ENCODE data around the gene KRTAP10-9.
"Not testable (repeated sequence)": the region's sequence is repeated elsewhere in the genome, so short reads cannot be mapped to it uniquely, and the experiment has no call there.

The KRTAP10-9 gene

DNA sequence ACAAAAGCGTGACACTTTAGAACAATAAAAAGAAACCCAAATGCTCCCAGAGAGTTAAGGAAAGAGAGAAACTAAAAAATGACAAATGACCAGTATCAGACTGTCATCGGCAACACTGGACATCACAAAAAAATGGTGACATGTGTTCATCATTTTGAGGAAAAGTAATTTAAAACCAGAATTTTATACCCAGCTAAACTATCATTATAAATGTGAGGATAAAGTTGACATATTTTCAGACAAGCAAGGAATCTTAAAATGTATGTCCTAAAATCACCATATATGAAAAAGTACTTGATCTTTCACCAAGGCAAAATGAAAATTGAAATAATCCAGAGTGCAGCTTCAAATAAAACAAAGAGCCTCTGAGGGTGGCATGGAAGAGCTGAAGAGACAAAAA is 18.0 kb downstream of the KRTAP10-9 start:
- no peak for DNase-seq

DNA sequence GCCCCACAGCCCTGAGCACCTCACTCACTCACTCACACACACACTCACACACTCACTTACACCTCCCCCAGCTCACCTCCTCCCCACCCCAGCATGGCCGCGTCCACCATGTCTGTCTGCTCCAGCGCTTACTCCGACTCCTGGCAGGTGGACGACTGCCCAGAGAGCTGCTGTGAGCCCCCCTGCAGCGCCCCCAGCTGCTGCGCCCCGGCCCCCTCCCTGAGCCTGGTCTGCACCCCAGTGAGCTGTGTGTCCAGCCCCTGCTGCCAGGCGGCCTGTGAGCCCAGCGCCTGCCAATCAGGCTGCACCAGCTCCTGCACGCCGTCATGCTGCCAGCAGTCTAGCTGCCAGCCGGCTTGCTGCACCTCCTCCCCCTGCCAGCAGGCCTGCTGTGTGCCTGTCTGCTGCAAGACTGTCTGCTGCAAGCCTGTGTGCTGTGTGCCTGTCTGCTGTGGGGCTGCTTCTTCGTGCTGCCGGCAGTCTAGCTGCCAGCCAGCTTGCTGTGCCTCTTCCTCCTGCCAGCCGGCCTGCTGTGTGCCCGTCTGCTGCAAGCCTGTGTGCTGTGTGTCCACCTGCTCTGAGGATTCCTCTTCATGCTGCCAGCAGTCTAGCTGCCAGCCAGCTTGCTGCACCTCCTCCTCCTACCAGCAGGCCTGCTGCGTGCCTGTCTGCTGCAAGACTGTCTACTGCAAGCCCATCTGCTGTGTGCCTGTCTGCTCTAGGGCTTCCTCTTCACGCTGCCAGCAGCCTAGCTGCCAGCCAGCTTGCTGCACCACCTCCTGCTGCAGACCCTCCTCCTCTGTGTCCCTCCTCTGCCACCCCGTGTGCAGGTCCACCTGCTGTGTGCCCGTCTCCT is 19.7 kb downstream of the KRTAP10-9 start, which contains the start of gene KRTAP10-11:
KRTAP10-11 (plus strand) TSS at position 49 of the 856 bp plus-strand sequence; CDS start at position 94, 45 bp downstream.
- DNase-seq, result not testable (repeated sequence)

GRCh38 chr21:44647222-44647552 is 20.3 kb downstream of the KRTAP10-9 start:
- DNase-seq, result no peak

- DNase-seq, result no peak
These were observed 21.8 kb downstream of the KRTAP10-9 start for GRCh38 chr21:44648557-44649311.

- DNase-seq, result no peak
These were observed 22.7 kb downstream of the KRTAP10-9 start for GRCh38 chr21:44649521-44650100.

DNA sequence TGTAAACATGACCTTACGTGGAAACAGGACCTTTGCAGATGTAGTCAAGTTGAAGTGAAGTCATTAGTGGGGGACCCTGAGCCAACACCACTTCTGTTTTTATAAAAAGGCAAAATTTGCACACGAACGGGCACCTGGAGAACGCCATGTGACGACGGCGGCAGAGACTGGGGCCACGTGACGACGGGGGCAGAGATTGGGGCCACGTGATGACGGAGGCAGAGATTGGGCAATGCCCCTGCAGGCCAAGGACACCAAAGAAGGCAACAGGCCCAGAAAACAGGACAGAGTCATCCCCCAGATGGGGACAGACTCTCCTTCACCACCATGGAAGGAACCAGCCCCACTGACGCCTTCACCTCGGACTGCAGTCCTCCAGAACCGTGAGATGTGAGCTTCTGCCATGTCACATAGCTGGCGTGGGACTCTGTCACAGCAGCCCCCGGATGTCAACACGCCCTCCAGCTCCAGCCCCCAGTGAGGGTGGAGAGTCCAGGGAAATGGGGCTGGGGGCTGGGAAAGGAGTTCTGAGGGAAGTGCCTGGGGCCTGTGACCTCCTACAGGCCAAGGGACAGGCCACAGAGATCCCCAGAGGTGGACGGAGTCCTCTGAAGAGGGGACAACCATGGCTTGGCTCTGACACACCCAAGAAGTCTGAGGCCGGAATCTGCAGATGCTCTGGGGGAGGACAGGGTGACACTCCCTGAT is 23.5 kb downstream of the KRTAP10-9 start:
- DNase-seq, result no peak

DNA sequence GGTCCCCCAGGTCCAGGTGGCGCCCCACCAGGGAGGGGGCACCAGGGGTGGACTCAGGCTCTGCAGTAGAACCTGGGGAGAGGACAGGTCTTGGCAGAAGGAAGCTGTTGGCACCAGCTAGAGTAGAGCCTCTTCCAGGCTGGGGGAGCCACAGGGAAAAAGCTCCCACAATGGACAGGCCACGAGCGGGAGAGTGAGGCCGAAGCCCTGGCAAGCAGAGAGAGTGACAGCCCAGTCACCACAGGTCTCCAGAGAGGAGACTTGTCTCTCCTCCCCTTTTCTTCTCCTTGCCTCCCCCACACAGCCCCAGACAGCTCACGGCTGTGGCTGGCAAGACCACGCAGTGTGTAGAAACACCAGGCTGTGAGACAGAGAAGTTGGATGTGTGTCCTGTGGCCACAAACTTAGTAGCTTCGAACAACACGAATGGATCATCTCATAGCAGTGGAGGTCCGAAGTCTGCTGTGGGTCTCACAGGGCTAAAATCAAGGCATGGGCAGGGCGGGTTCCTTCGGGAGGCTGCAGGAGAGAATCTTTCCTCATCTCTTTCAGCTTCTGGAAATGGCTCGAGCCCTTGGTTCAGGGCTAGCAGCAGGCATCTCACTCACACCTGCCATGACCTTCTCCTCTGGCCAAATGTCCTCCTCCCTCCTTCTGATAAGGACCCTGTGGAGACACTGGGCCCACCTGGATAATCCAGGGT is 24.2 kb downstream of the KRTAP10-9 start:
- no peak for DNase-seq

DNA sequence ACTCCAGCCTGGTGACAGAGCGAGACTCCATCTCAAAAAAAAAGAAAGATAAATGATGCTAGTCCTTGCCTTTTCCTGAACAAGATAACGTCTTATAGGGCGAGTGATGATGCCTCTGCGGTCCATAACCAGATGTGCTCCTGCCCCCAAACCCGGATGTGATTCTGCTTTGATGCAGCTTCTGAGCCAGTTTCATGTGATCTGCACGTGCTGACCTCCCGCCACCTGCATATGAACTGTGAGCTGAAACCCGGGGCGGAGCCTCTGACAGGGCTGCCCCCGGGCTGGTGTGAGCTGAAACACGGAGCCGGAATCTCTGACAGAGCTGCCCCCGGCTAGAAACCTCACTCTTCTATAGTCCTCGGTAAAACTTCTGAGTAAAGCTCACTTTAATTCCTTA is 26.2 kb downstream of the KRTAP10-9 start:
- no peak for DNase-seq

DNA sequence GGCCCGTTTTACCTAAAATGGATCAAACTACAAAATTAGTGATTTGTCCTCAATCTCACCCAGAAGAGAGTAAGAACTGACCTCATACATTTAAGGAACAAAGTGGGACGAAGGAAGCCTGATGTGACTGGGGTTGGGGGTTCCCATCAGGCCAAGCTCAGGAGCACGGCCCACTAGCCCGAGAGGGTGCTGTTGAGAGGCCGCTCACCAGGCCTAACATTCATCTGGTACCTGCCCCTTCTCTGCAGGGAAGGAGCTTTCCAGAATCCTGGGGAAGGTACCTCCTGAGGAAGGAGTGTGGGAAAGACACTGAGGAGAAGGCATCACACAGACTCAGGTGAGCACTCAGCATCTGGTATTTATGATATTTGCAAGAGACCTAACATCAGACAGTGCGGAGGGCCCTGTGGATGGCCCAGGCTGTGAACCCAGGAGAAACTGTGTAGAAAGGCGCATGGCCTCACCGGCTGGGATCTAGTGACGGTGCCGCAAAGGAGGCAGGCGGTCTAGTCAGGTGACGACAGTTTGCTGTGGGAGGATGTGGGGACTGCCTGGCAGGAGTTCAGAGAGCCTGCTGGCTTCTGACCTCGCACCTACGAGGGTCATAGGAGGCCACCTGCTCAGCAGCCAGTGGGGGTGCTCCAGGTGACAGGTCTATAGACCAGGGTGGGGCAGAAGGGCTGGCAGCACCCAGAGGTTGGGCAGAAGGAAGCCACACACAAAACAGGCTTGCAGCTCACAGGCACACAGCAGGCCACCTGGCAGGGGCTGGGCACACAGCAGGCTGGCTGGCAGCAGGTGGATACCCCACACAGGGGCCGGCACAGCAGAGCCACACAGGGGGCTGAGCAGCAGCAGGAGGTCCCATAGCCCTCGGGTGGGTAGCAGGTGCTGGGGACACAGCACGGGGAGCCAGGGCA is 27.0 kb downstream of the KRTAP10-9 start:
- no peak for DNase-seq

GRCh38 chr21:44654576-44655175 is 27.8 kb downstream of the KRTAP10-9 start, which contains the start of gene KRTAP12-4:
TSS of gene KRTAP12-4 (minus strand) at chr21:44654659. CDS start at chr21:44654614, 45 bp downstream.
- DNase-seq, result no peak

DNA sequence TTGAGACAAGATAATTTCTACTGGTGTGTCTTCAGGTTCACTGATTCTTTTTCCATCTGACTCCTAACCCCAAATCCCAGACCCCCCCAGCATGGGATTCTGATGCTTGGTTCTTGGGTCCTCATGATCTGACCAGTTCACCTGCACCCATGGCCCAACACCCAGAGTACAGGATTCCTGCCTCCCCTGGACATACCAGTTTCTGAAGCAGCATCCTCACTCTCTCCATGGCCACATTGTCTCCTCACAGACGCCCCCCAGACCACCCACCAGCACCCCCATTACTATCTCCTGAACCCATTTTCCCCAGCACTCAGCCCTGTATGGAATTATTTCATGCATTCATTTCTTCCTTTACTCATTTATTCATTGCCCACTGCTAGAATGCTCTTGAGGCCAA is 30.0 kb downstream of the KRTAP10-9 start:
- no peak for DNase-seq

- DNase-seq, result no peak
These were observed 31.0 kb downstream of the KRTAP10-9 start, which contains the start of gene KRTAP12-3 for GRCh38 chr21:44657635-44658540. TSS of gene KRTAP12-3 (plus strand) at chr21:44657932. CDS start at chr21:44657980, 48 bp downstream.

GRCh38 chr21:44658541-44658910 is 31.6 kb downstream of the KRTAP10-9 start:
- no peak for DNase-seq

DNA sequence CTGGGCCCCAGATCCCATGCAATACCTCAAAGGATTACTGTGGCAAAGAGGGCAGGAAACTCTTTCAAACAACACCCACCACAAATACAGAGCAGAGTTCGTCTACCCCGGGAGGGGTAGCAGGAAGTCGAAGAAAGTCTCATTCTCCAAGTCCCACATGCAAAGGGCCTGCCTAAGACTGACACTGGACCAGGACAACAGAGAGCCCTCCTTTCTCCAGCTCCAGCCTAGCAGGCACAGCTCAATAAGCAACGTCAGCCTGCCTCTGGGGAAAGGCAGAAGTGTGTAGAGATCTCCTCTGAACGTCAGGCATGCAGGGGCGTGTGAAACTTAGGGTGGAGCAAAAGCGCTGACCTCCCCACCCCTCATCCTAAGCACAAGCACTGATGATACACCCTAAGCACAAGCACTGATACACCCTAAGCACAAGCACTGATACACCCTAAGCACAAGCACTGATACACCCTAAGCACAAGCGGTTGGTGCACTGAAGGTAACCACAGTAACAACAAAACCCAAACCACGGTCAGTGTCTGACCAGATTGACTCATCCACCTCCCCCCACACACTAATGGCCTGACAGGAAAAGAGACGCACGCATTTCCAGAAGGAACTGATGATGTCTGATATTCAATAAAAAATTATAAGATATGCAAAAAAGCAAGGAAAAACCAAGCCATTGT is 32.2 kb downstream of the KRTAP10-9 start:
- no peak for DNase-seq

DNA sequence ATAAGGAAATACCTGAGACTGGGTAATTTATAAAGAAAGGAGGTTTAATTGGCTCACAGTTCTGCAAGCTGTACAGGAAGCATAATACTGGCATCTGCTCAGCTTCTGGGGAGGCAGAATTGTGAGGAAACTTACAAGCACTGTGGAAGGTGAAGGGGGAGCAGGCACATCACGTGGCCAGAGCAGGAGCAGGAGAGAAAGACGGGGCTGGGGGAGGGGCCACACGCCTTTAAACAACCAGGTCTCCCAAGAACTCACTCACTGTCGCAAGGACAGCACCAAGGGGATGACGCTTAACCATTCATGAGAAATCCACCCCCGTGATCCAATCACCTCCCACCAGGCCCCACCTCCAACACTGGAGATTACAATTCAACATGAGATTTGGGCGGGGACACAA is 34.7 kb downstream of the KRTAP10-9 start:
- not testable (repeated sequence) for DNase-seq

GRCh38 chr21:44664691-44665090 is 37.8 kb downstream of the KRTAP10-9 start:
- no peak for DNase-seq

GRCh38 chr21:44666401-44667320 is 39.8 kb downstream of the KRTAP10-9 start, which contains the start of gene KRTAP12-2:
TSS of gene KRTAP12-2 (minus strand) at chr21:44666927. CDS start at chr21:44666886, 41 bp downstream.
- DNase-seq, result no peak

- no peak for DNase-seq
These were observed 40.7 kb downstream of the KRTAP10-9 start for GRCh38 chr21:44667612-44668011.

Measured in NCI-H1436 (cell line).